GM12878 (cell line): ENCODE measurements around the gene AXIN1. TPM values are rescaled to one million over a fixed set of nuclear protein-coding genes. Genes with fewer than 3 reads are reported as not detected.

Source experiments
- ATAC-seq: fragments of 200-7000 bp; cut with Tn5 transposase; 3 replicates; pipeline ENCODE4 v1.9.1; 2020; ENCODE audit warnings: mild to moderate bottlenecking, moderate library complexity
- BruUV-seq: library from RNA; stranded (reverse); fragments of 400-500 nt; replicated peaks from 2 replicates; lab custom pipeline; 2021; lab: Mats Ljungman, UMichigan
- CTCF ChIA-PET: fragments of 300-600 bp; sonication (Branson Sonifier 250); formaldehyde crosslinking; extraction: SDS; loops from one replicate; lab custom pipeline; 2021; ENCODE audit warnings: inconsistent platforms; lab: Yijun Ruan, JAX
- POLR2A ChIA-PET: fragments of 350-600 bp; formaldehyde crosslinking; extraction: SDS; loops from one replicate; lab custom pipeline; 2021; ENCODE audit warnings: inconsistent platforms; lab: Charles Lee
- RAD21 ChIA-PET: fragments of 300-600 bp; sonication (Branson Sonifier 250); formaldehyde crosslinking; loops from one replicate; lab custom pipeline; 2023; ENCODE audit warnings: antibody characterized with exemption; ENCODE audit not compliant: unreplicated experiment; lab: Charles Lee
- SMC1A ChIA-PET: fragments of 300-600 bp; sonication (Branson Sonifier 250); formaldehyde crosslinking; loops from one replicate; lab custom pipeline; 2023; ENCODE audit not compliant: unreplicated experiment, uncharacterized antibody; lab: Charles Lee
- DNase-seq: peaks from one replicate; pipeline ENCODE4 v3.0.0-alpha.2; 2011; ENCODE audit warnings: low read depth, low spot score
- FAIRE-seq: peaks from 3 replicates; lab custom pipeline; 2011; peaks lifted over from hg19 to GRCh38; lab: Jason Lieb, UNC
- H2AFZ ChIP-seq: 2 replicates; pipeline ENCODE4 v1.6.0; 2011; ENCODE audit warnings: low read depth, low read length, control low read depth; ENCODE audit not compliant: control insufficient read depth
- H3K27ac ChIP-seq: 2 replicates; pipeline ENCODE4 v1.5.1; 2011; ENCODE audit warnings: control low read depth; ENCODE audit not compliant: control insufficient read depth, insufficient read depth
- H3K27me3 ChIP-seq, 2 experiments: replicated peaks in 1 of 2; 2 replicates each; pipeline versions ENCODE4 v1.6.0 to v1.6.1; 2011; ENCODE audit warnings: low read length in 1 of 2; ENCODE audit not compliant: control insufficient read depth in 2 of 2, insufficient read depth in 2 of 2
- H3K36me3 ChIP-seq, 2 experiments: 2 replicates each; pipeline ENCODE4 v1.5.1; 2011; ENCODE audit warnings: low read length in 1 of 2; ENCODE audit not compliant: control insufficient read depth in 2 of 2, insufficient read depth in 2 of 2
- H3K4me1 ChIP-seq: 2 replicates; pipeline ENCODE4 v1.6.1; 2011; ENCODE audit warnings: mild to moderate bottlenecking, low read length, moderate library complexity, mixed read lengths; ENCODE audit not compliant: control insufficient read depth, insufficient read depth
- H3K4me2 ChIP-seq: 2 replicates; pipeline ENCODE4 v1.6.0; 2011; ENCODE audit warnings: control low read depth; ENCODE audit not compliant: control insufficient read depth, insufficient read depth
- H3K4me3 ChIP-seq: fragments of 200-600 bp; sonication (generic); 2 replicates; pipeline ENCODE4 v1.5.1; 2016
- H3K79me2 ChIP-seq: 2 replicates; pipeline ENCODE4 v1.6.0; 2011; ENCODE audit warnings: low read length; ENCODE audit not compliant: control insufficient read depth, insufficient read depth
- H3K9ac ChIP-seq: 2 replicates; pipeline ENCODE4 v1.8.0; 2011; ENCODE audit warnings: low read length, control low read depth, mixed read lengths; ENCODE audit not compliant: control insufficient read depth, insufficient read depth
- H3K9me3 ChIP-seq: replicated peaks from 3 replicates; pipeline ENCODE4 v1.5.1; 2011; ENCODE audit warnings: mild to moderate bottlenecking, low read length; ENCODE audit not compliant: control insufficient read depth, insufficient read depth
- H4K20me1 ChIP-seq: 2 replicates; pipeline ENCODE4 v1.6.0; 2011; ENCODE audit not compliant: control insufficient read depth, insufficient read depth
- CBFB ChIP-seq: IDR thresholded peaks from 2 replicates; pipeline ENCODE4 v1.6.1; 2016; ENCODE audit warnings: antibody characterized with exemption, low read depth
- FOXM1 ChIP-seq: IDR thresholded peaks from 2 replicates; pipeline ENCODE4 v1.6.1; 2012; ENCODE audit warnings: low read depth, mild to moderate bottlenecking, inconsistent platforms, low read length, moderate library complexity
- GATAD2B ChIP-seq: fragments of 450-650 bp; conservative IDR thresholded peaks from 2 replicates; pipeline ENCODE4 v1.6.1; 2017; ENCODE audit warnings: low read depth, mild to moderate bottlenecking, moderate library complexity
- HDGF ChIP-seq: fragments of 450-650 bp; IDR thresholded peaks from 2 replicates; pipeline ENCODE4 v1.6.1; 2016; ENCODE audit warnings: antibody characterized with exemption
- IKZF1 ChIP-seq: fragments of 450-650 bp; conservative IDR thresholded peaks from 2 replicates; pipeline ENCODE4 v1.6.1; 2017; ENCODE audit warnings: antibody characterized with exemption, mild to moderate bottlenecking
- IRF4 ChIP-seq: IDR thresholded peaks from 2 replicates; pipeline ENCODE4 v1.6.1; 2011; ENCODE audit warnings: low read depth, low read length
- JUND ChIP-seq: IDR thresholded peaks from 2 replicates; pipeline ENCODE4 v1.6.1; 2012; ENCODE audit warnings: low read depth, mild to moderate bottlenecking, low read length, improper control_type of control experiment, moderate library complexity
- MXI1 ChIP-seq: fragments of 150-350 bp; IDR thresholded peaks from 2 replicates; pipeline ENCODE4 v1.6.1; 2011; ENCODE audit warnings: low read depth, mild to moderate bottlenecking, inconsistent platforms, low read length, improper control_type of control experiment
- NFYB ChIP-seq: IDR thresholded peaks from 2 replicates; pipeline ENCODE4 v1.6.1; 2011; ENCODE audit warnings: low read depth, mild to moderate bottlenecking, low read length, improper control_type of control experiment, moderate library complexity; ENCODE audit not compliant: insufficient read depth
- POU2F2 ChIP-seq: IDR thresholded peaks from 3 replicates; pipeline ENCODE4 v1.6.1; 2011; ENCODE audit warnings: low read depth, mild to moderate bottlenecking, low read length, borderline replicate concordance
- SREBF1 ChIP-seq: IDR thresholded peaks from 2 replicates; pipeline ENCODE4 v1.6.1; 2012; ENCODE audit warnings: mild to moderate bottlenecking, low read length
- TARDBP ChIP-seq: IDR thresholded peaks from 2 replicates; pipeline ENCODE4 v1.6.1; 2016; ENCODE audit warnings: borderline replicate concordance
- ZNF622 ChIP-seq: fragments of 450-650 bp; IDR thresholded peaks from 2 replicates; pipeline ENCODE4 v1.6.1; 2017; ENCODE audit warnings: mild to moderate bottlenecking, inconsistent platforms
- ZZZ3 ChIP-seq: IDR thresholded peaks from 2 replicates; pipeline ENCODE4 v1.6.1; 2011; ENCODE audit warnings: low read depth; ENCODE audit not compliant: control insufficient read depth, insufficient read length
- WGBS: methylation state at CpG from one replicate; pipeline ENCODE4 v1.1.6; 2016; ENCODE audit warnings: low lambda C conversion rate; ENCODE audit not compliant: insufficient replicate concordance, insufficient coverage; ENCODE audit errors: missing lambda C conversion rate; 5-methylcytosine and 5-hydroxymethylcytosine counted together
- in situ Hi-C: fragments of 300-500 bp; cut with MboI; formaldehyde crosslinking; loops from 9 replicates; pipeline ENCODE4 v1.14.3; 2018; ENCODE audit warnings: mixed read lengths
- intact Hi-C: fragments of 100-400 bp; cut with micrococcal nuclease; formaldehyde crosslinking; loops from one replicate; pipeline ENCODE4 v1.14.2; 2022; ENCODE audit not compliant: unreplicated experiment
- polyA plus RNA-seq, 11 experiments: library from polyadenylated mRNA; depleted of rRNA in 4 of 11; unstranded in 6 of 11; stranded (reverse) in 5 of 11; fragments of >200 nt; fragmentation: Nextera tagmentation in 4 of 11; fragmentation: Illumina TruSeq in 1 of 11; extraction: Ambion mirVana in 4 of 11; extraction: Trizol in 1 of 11; gene quantifications; 1 replicate in 1 of 11; 2 replicates in 10 of 11; pipeline versions ENCODE4 v1.2.1 to v1.2.3, GENCODE V29; 2011 to 2016; ENCODE audit warnings: inconsistent platforms in 2 of 11, missing spikeins in 2 of 11, low read depth in 1 of 11
- total RNA-seq, 4 experiments: library from RNA; depleted of rRNA in 3 of 4; stranded (reverse); fragments of >200 nt in 3 of 4; fragmentation: Illumina TruSeq in 1 of 4; extraction: Trizol in 1 of 4; gene quantifications; 2 replicates each; pipeline versions ENCODE4 v1.2.1 to v1.2.3, GENCODE V29; 2013 to 2021
- TF ChIP-seq, protein P1 (sequence below): fragments of 150-350 bp; IDR thresholded peaks from 2 replicates; pipeline ENCODE4 v1.6.1; 2016; ENCODE audit warnings: low read depth, low read length
- TF ChIP-seq, protein P2 (sequence below): IDR thresholded peaks from 2 replicates; pipeline ENCODE4 v1.6.1; 2011; ENCODE audit warnings: borderline replicate concordance, low read depth, mild to moderate bottlenecking, moderate library complexity, mixed read lengths, low read length; ENCODE audit not compliant: insufficient read depth; ENCODE audit errors: extremely low read length
- TF ChIP-seq, protein P3 (sequence below): IDR thresholded peaks from 2 replicates; pipeline ENCODE4 v1.6.1; 2012; ENCODE audit warnings: low read depth, low read length, improper control_type of control experiment
- TF ChIP-seq, protein P4 (sequence below): IDR thresholded peaks from 2 replicates; pipeline ENCODE4 v1.6.1; 2012; ENCODE audit warnings: low read depth, low read length, improper control_type of control experiment

The AXIN1 gene
- total and polyA plus RNA-seq, 10 of the 15 experiments (the other 5 are each of a cell fraction or from before 2014, with no cell fraction given) = 0.26 to 27.1 (median 7.7) TPM

DNA sequence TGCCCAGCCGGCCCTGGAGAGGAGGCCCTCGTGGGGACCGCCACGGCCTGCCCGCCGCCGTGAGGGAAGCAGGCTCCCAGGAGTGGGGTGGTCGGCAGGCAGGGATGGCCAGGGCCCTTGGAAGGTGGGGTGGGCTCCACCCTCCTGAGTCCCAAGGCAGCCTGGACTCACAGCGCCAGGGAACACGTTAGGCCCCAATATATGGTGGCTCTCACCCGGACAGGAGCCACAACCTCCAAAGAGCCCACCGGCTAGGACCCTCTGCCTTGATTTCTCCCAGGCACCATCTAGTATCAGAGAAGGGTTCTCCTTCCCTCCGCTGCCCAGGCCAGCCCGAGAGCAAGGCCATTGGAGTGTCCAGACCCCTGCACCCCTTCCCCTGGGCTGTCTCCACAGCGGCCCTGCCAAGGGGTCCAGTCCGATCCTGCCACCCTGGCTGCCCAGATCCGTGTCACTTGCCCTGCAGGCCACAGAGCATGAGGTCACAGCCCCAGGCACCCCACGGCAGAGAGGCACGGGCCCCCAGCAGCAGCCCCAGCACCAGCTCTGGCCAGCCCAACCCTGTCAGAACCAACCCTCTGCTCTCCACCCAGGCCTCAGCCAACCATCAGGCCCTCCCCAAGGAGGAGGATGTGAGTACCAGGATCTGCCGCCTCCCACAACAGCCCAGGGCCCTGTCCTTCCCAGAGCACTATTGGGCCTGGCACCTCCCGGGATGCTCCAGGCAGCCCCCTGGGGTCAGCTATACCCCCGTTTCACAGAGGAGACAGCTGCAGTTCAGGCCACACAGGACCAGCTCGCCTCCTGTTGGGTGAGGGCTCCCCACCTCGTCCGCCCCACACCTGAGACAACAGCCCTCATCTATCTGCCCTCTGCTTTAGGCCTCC, 1.1 kb upstream of the AXIN1 start:
- Histone ChIP-seq H3K4me3 (no peak overlapping the region), H3K4me2 (peak overlapping the region; percentile 79), H4K20me1 (no peaks in the 10 kb centered on the region), H3K27me3 (no peaks in the 10 kb centered on the region), H3K9ac (no peak overlapping the region), H3K36me3 (no peaks in the 10 kb centered on the region), H2AFZ (peak overlapping the region; percentile 75), H3K4me1 (peaks cover 11% of the 10 kb centered on the region), H3K27ac (no peak overlapping the region), H3K79me2 (peaks cover 21% of the 10 kb centered on the region), H3K9me3 (no peaks in the 10 kb centered on the region)
- intact Hi-C loops = no loop called here
- FAIRE-seq (no peak), DNase-seq (no peak), ATAC-seq (no peak)
- ChIA-PET POLR2A (interaction anchor here (0.5 to 1.4 kb wide), 5 partner anchors 17 to 300 kb away, joined by 3 to 10 read pairs (median 4); partner anchors contain the start of genes MRPL28, PGAP6, POLR3K and SNRNP25), CTCF (interaction anchor here (1.0 kb wide), 1 partner anchor 247 kb away, joined by 3 read pairs; no protein-coding TSS in a partner anchor), SMC1A (interaction anchor here (1.8 kb wide), 1 partner anchor 119 kb away, joined by 5 read pairs; the partner anchor contains the start of gene FAM234A), RAD21 (interaction anchor here (0.6 to 1.0 kb wide), 8 partner anchors 9 to 247 kb away, joined by 3 to 13 read pairs (median 4); no protein-coding TSS in a partner anchor)
- no TSS peak for BruUV-seq
- in situ Hi-C loops = no loop called here
- WGBS = 51% methylated on average over 24 of the region's 25 CpGs
- TF ChIP-seq ZZZ3 (no peak), NFYB (no peak), FOXM1 (no peak), JUND (no peak), IRF4 (no peak), GATAD2B (no peak), CBFB (no peak), MXI1 (no peak), ZNF622 (no peak), TARDBP (no peak), SREBF1 (no peak), IKZF1 (no peak), HDGF (no peak), POU2F2 (no peak)
- TF ChIP-seq, protein P1, sequence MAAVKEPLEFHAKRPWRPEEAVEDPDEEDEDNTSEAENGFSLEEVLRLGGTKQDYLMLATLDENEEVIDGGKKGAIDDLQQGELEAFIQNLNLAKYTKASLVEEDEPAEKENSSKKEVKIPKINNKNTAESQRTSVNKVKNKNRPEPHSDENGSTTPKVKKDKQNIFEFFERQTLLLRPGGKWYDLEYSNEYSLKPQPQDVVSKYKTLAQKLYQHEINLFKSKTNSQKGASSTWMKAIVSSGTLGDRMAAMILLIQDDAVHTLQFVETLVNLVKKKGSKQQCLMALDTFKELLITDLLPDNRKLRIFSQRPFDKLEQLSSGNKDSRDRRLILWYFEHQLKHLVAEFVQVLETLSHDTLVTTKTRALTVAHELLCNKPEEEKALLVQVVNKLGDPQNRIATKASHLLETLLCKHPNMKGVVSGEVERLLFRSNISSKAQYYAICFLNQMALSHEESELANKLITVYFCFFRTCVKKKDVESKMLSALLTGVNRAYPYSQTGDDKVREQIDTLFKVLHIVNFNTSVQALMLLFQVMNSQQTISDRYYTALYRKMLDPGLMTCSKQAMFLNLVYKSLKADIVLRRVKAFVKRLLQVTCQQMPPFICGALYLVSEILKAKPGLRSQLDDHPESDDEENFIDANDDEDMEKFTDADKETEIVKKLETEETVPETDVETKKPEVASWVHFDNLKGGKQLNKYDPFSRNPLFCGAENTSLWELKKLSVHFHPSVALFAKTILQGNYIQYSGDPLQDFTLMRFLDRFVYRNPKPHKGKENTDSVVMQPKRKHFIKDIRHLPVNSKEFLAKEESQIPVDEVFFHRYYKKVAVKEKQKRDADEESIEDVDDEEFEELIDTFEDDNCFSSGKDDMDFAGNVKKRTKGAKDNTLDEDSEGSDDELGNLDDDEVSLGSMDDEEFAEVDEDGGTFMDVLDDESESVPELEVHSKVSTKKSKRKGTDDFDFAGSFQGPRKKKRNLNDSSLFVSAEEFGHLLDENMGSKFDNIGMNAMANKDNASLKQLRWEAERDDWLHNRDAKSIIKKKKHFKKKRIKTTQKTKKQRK = no peak
- TF ChIP-seq, protein P2, sequence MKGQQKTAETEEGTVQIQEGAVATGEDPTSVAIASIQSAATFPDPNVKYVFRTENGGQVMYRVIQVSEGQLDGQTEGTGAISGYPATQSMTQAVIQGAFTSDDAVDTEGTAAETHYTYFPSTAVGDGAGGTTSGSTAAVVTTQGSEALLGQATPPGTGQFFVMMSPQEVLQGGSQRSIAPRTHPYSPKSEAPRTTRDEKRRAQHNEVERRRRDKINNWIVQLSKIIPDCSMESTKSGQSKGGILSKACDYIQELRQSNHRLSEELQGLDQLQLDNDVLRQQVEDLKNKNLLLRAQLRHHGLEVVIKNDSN = no peak
- TF ChIP-seq, protein P3, sequence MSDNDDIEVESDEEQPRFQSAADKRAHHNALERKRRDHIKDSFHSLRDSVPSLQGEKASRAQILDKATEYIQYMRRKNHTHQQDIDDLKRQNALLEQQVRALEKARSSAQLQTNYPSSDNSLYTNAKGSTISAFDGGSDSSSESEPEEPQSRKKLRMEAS = no peak
- TF ChIP-seq, protein P4, sequence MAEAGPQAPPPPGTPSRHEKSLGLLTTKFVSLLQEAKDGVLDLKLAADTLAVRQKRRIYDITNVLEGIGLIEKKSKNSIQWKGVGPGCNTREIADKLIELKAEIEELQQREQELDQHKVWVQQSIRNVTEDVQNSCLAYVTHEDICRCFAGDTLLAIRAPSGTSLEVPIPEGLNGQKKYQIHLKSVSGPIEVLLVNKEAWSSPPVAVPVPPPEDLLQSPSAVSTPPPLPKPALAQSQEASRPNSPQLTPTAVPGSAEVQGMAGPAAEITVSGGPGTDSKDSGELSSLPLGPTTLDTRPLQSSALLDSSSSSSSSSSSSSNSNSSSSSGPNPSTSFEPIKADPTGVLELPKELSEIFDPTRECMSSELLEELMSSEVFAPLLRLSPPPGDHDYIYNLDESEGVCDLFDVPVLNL = no peak
